NCI-H2029 (cell line): Measurements from ENCODE around the gene SPTBN4.
"Not testable (repeated sequence)": the region's sequence is repeated elsewhere in the genome, so short reads cannot be mapped to it uniquely, and the experiment has no call there.

Experiments used
- DNase-seq: peaks from one replicate; lab custom pipeline; 2025; lab: John Stamatoyannopoulos, UW

The SPTBN4 gene

GRCh38 chr19:40466985-40467734, at the start of gene SPTBN4:
TSS of gene SPTBN4 (plus strand) at chr19:40467001. CDS start at chr19:40472622, 5,621 bp downstream.
- no peak for DNase-seq

- DNase-seq = no peak
Observed at GRCh38 chr19:40417643-40417981, 49.2 kb upstream of the SPTBN4 start.

GRCh38 chr19:40418040-40418439, 48.8 kb upstream of the SPTBN4 start:
- no peak for DNase-seq

- DNase-seq = no peak
Observed at GRCh38 chr19:40419066-40419612, 47.7 kb upstream of the SPTBN4 start.

- DNase-seq = no peak
Observed at GRCh38 chr19:40419780-40420179, 47.0 kb upstream of the SPTBN4 start.

- no peak for DNase-seq
Observed at GRCh38 chr19:40420451-40420765, 46.4 kb upstream of the SPTBN4 start.

- DNase-seq = peak; percentile 72
Observed at GRCh38 chr19:40420766-40421765, 45.7 kb upstream of the SPTBN4 start.

GRCh38 chr19:40421993-40422747, 44.6 kb upstream of the SPTBN4 start:
- DNase-seq = no peak

GRCh38 chr19:40422748-40423566, 43.8 kb upstream of the SPTBN4 start:
- DNase-seq = no peak

- DNase-seq = no peak
Observed at GRCh38 chr19:40423938-40424337, 42.9 kb upstream of the SPTBN4 start.

GRCh38 chr19:40424637-40425449, 42.0 kb upstream of the SPTBN4 start:
- DNase-seq = no peak

GRCh38 chr19:40425450-40426287, 41.1 kb upstream of the SPTBN4 start, which contains the start of gene SERTAD1:
TSS of gene SERTAD1 (minus strand) at chr19:40425992. CDS start at chr19:40423546, 2,446 bp downstream.
- DNase-seq = peak; percentile 99

- not testable (repeated sequence) for DNase-seq
Observed at GRCh38 chr19:40428197-40428596, 38.6 kb upstream of the SPTBN4 start.

- DNase-seq = not testable (repeated sequence)
Observed at GRCh38 chr19:40430242-40430641, 36.6 kb upstream of the SPTBN4 start.

GRCh38 chr19:40431698-40432097, 35.1 kb upstream of the SPTBN4 start:
- DNase-seq = no peak

GRCh38 chr19:40432760-40433159, 34.0 kb upstream of the SPTBN4 start:
- DNase-seq = not testable (repeated sequence)

GRCh38 chr19:40433391-40434216, 33.2 kb upstream of the SPTBN4 start:
- DNase-seq = peak; percentile 82

GRCh38 chr19:40438284-40438683, 28.5 kb upstream of the SPTBN4 start:
- DNase-seq = no peak
